Measurements from ENCODE around the gene ZBTB16. TPM values are rescaled to one million over a fixed set of nuclear protein-coding genes. Genes with fewer than 3 reads are reported as not detected.

ZBTB16 gene
- total RNA-seq, 1 donor from 2014 or later: 17.7 TPM

DNA sequence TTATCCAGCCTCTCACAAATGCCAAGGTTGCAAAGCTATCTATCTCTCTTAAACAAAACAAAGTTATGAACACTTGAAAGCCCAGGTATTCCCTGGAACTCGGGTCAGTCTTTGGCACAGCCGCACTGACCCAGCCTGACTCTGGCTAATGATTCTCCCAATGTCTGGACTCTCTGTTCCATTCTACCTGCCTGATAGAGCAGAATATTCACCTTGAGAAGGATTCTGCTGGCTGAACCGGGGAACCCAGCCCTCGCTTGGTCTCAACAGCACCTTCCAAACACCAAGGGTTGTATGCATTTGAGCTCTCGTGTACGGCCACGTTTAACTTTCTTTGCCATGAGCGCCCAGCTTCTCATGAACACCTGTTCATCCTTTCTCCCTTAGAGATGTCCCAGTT, 116.8 kb downstream of the ZBTB16 start:
- Histone ChIP-seq H4K20me1 (ENCODE audit: low read depth) (peaks cover 28% of the 10 kb centered on the region), H3K36me3 (no peaks in the 10 kb centered on the region), H3K9me3 (ENCODE audit: low read depth) (no peaks in the 10 kb centered on the region), H3K79me2 (ENCODE audit: low read depth) (peaks cover 9% of the 10 kb centered on the region), H3K9ac (no peak overlapping the region), H2AFZ (replicated peaks) (no peak overlapping the region), H3K4me2 (no peak overlapping the region), H3K4me1 (peaks cover 55% of the 10 kb centered on the region), H3K27ac (no peak overlapping the region), H3F3A (ENCODE audit: low read depth) (no peaks in the 10 kb centered on the region), H3K27me3 (no peaks in the 10 kb centered on the region), H3K4me3 (no peak overlapping the region)
- DNase-seq (ENCODE audit: low spot score): no peak
- no peak overlapping the region for H3K4me3 Mint-ChIP-seq
- peaks cover 63% of the 10 kb centered on the region for H3K4me1 Mint-ChIP-seq
- H3K9me3 Mint-ChIP-seq: no peaks in the 10 kb centered on the region
- H3K27ac Mint-ChIP-seq: no peak overlapping the region
- H3K36me3 Mint-ChIP-seq: peaks cover 8% of the 10 kb centered on the region
- H3K27me3 Mint-ChIP-seq (ENCODE audit: insufficient read depth, low read depth): peaks cover 5% of the 10 kb centered on the region
- TF ChIP-seq, protein P1, sequence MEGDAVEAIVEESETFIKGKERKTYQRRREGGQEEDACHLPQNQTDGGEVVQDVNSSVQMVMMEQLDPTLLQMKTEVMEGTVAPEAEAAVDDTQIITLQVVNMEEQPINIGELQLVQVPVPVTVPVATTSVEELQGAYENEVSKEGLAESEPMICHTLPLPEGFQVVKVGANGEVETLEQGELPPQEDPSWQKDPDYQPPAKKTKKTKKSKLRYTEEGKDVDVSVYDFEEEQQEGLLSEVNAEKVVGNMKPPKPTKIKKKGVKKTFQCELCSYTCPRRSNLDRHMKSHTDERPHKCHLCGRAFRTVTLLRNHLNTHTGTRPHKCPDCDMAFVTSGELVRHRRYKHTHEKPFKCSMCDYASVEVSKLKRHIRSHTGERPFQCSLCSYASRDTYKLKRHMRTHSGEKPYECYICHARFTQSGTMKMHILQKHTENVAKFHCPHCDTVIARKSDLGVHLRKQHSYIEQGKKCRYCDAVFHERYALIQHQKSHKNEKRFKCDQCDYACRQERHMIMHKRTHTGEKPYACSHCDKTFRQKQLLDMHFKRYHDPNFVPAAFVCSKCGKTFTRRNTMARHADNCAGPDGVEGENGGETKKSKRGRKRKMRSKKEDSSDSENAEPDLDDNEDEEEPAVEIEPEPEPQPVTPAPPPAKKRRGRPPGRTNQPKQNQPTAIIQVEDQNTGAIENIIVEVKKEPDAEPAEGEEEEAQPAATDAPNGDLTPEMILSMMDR (IDR thresholded peaks at IDR 0.05): no peak
- TF ChIP-seq EZH2 (IDR thresholded peaks at IDR 0.05): no peak
- TF ChIP-seq EZH2phosphoT487 (IDR thresholded peaks at IDR 0.05): no peak

DNA sequence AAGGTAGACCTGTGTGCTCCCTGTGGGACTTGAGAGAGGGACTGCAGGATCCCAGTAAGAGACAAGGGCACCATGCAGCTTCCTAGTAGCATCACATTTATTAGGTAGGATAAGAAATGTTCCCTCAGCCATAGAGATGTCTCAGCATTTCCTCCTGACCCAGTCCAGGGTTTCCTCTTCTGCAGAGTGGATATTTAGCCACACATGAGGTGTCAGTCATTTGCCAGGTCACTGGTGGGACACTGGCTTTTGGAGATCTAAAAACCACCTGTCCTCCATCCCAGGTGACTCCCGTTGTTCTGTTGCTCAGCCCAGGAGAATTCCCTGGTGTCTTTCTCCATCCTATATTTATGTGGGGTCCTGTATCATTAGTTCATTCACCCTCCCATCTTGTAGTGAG, 119.1 kb downstream of the ZBTB16 start:
- Mint-ChIP-seq H3K27me3 (ENCODE audit: insufficient read depth, low read depth) (peaks cover 7% of the 10 kb centered on the region), H3K4me3 (no peak overlapping the region), H3K9me3 (no peaks in the 10 kb centered on the region), H3K36me3 (peaks cover 13% of the 10 kb centered on the region), H3K27ac (peak overlapping the region; percentile 51), H3K4me1 (peaks cover 60% of the 10 kb centered on the region)
- Histone ChIP-seq H3K4me2 (peak overlapping the region; percentile 4), H3K27me3 (no peaks in the 10 kb centered on the region), H3F3A (ENCODE audit: low read depth) (no peaks in the 10 kb centered on the region), H3K9me3 (ENCODE audit: low read depth) (no peaks in the 10 kb centered on the region), H4K20me1 (ENCODE audit: low read depth) (peaks cover 28% of the 10 kb centered on the region), H3K79me2 (ENCODE audit: low read depth) (peaks cover 11% of the 10 kb centered on the region), H3K36me3 (no peaks in the 10 kb centered on the region), H3K4me3 (no peak overlapping the region), H3K4me1 (peaks cover 41% of the 10 kb centered on the region), H2AFZ (replicated peaks) (no peak overlapping the region), H3K27ac (no peak overlapping the region), H3K9ac (no peak overlapping the region)
- TF ChIP-seq EZH2 (IDR thresholded peaks at IDR 0.05) (no peak), EZH2phosphoT487 (IDR thresholded peaks at IDR 0.05) (no peak)
- TF ChIP-seq, protein P1 (IDR thresholded peaks at IDR 0.05): no peak
- DNase-seq (ENCODE audit: low spot score): no peak

DNA sequence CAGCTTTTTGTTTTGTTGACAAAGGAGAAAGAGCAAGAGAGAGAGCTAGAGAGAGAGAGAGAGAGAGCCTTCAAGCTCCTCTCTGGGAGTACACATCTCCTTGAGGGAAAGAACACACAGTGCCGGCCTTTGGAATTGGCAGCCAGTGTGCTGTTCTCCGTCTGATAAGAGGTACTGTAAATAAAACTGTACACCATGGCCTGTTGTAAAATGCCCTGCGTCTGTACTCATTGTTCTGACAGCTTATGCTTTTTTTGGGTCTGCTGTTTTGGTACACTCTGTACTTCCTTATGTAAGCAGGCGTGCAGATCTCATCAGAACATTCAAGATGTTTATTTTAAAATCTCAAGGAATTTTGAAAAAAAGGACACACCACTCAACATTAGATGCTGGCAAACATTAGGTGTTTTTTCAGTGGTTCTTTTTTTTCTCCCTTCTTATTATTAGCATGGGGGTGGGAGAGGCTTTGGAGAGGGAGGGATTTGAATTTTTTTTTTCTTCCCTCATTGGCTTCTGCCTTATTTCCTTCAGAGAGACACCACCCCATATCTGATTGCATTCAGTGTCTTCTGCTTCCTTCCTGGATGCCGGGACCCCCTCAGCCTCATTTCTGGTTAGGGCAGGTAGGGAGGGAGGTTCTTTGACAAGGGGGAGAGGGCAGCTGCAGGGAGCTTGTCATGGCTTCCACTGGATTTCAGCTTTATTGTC, 119.9 kb downstream of the ZBTB16 start:
- peaks cover 57% of the 10 kb centered on the region for H3K4me1 Mint-ChIP-seq
- no peak for TF ChIP-seq EZH2phosphoT487 (IDR thresholded peaks at IDR 0.05)
- peak overlapping the region; percentile 51 for H3K27ac Mint-ChIP-seq
- no peak overlapping the region for H3K9ac ChIP-seq
- no peak for DNase-seq (ENCODE audit: low spot score)
- H3K27me3 Mint-ChIP-seq (ENCODE audit: insufficient read depth, low read depth): peaks cover 7% of the 10 kb centered on the region
- H3K36me3 ChIP-seq: no peaks in the 10 kb centered on the region
- H3K9me3 Mint-ChIP-seq: no peaks in the 10 kb centered on the region
- H3K4me3 ChIP-seq: no peak overlapping the region
- H3F3A ChIP-seq (ENCODE audit: low read depth): no peaks in the 10 kb centered on the region
- no peaks in the 10 kb centered on the region for H3K9me3 ChIP-seq (ENCODE audit: low read depth)
- H3K79me2 ChIP-seq (ENCODE audit: low read depth): peaks cover 11% of the 10 kb centered on the region
- no peak overlapping the region for H2AFZ ChIP-seq (replicated peaks)
- H3K4me3 Mint-ChIP-seq: no peak overlapping the region
- peak overlapping the region; percentile 4 for H3K4me2 ChIP-seq
- H3K4me1 ChIP-seq: peaks cover 37% of the 10 kb centered on the region
- no peaks in the 10 kb centered on the region for H3K27me3 ChIP-seq
- no peak overlapping the region for H3K27ac ChIP-seq
- H3K36me3 Mint-ChIP-seq: peaks cover 13% of the 10 kb centered on the region
- H4K20me1 ChIP-seq (ENCODE audit: low read depth): peaks cover 28% of the 10 kb centered on the region

Data from neural progenitor cell (in vitro differentiated cells).